Spleen (tissue), 7 donors: Measurements from ENCODE around the gene PRPH.

Experiments used
- POLR2A ChIP-seq, 3 donors: fragments of 450-650 bp; IDR thresholded peaks; one replicate each; pipeline ENCODE4 v1.5.1; 2017; ENCODE audit warnings: antibody characterized with exemption in 3 of 3, mild to moderate bottlenecking in 1 of 3
- POLR2AphosphoS5 ChIP-seq, 3 donors: sonication (generic); formaldehyde crosslinking; IDR thresholded peaks; one replicate each; pipeline ENCODE4 v1.5.1; 2017; ENCODE audit warnings: antibody characterized with exemption in 3 of 3
- TF ChIP-seq, protein P1 (sequence below), 11 experiments: fragments of 200-600 bp in 7 of 11; fragments of 450-650 bp in 4 of 11; sonication (generic) in 4 of 11; IDR thresholded peaks in 8 of 11; conservative IDR thresholded peaks in 3 of 11; 1 replicate in 7 of 11; 2 replicates in 4 of 11; pipeline versions ENCODE4 v1.4.0 to v1.8.0; 2016 to 2021; ENCODE audit warnings: antibody characterized with exemption in 11 of 11, inconsistent platforms in 4 of 11, mild to moderate bottlenecking in 1 of 11
- donor health status: DM: no; HTN: no; CAD: no; lungs with moderate emphysema.
- donor health status: DM: no; HTN: no; CAD: no.
- donor health status: DM: no; HTN: no; CAD: no.

DNA sequence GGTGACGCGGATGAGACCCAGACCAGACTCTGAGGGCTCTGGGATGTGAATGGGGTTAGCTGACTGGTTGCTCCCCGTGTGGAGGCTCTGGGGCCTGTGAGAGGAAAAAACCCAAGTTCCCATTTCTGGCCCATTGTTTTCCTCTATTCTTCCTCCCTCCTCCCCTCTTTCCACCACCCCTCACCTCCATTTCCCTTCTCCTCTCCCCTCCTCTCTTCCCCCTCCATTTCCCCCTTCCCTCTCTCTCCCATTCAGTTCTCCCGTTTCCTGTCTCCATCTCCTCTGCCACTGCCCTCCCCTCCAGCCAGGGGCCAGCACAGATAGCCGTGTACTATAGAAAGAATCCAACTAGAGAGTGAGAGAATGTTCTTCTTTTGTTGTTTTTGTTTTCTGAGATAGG, 12.6 kb upstream of the PRPH start:
- TF ChIP-seq, protein P1, sequence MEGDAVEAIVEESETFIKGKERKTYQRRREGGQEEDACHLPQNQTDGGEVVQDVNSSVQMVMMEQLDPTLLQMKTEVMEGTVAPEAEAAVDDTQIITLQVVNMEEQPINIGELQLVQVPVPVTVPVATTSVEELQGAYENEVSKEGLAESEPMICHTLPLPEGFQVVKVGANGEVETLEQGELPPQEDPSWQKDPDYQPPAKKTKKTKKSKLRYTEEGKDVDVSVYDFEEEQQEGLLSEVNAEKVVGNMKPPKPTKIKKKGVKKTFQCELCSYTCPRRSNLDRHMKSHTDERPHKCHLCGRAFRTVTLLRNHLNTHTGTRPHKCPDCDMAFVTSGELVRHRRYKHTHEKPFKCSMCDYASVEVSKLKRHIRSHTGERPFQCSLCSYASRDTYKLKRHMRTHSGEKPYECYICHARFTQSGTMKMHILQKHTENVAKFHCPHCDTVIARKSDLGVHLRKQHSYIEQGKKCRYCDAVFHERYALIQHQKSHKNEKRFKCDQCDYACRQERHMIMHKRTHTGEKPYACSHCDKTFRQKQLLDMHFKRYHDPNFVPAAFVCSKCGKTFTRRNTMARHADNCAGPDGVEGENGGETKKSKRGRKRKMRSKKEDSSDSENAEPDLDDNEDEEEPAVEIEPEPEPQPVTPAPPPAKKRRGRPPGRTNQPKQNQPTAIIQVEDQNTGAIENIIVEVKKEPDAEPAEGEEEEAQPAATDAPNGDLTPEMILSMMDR (IDR thresholded peaks at IDR 0.05 in 8 of 11, conservative IDR thresholded peaks at IDR 0.05 in 3 of 11), result no peak
- TF ChIP-seq POLR2A (IDR thresholded peaks at IDR 0.05) (no peak), POLR2AphosphoS5 (IDR thresholded peaks at IDR 0.05) (no peak)
